Upper lobe of right lung (tissue), 1 donor: ENCODE data around the gene SPOCK1. TPM values are rescaled to one million over a fixed set of nuclear protein-coding genes. Genes with fewer than 3 reads are reported as not detected.

Experiments
- ATAC-seq: fragments of 200-7000 bp; cut with Tn5 transposase; one replicate; pipeline ENCODE4 v1.9.1; 2020; ENCODE audit warnings: mild to moderate bottlenecking, moderate library complexity
- DNase-seq: peaks from one replicate; pipeline ENCODE4 v3.0.0-alpha.2; 2020
- H3K27ac ChIP-seq: fragments of 200-600 bp; one replicate; pipeline ENCODE4 v1.8.0; 2022
- H3K27me3 ChIP-seq: fragments of 200-600 bp; one replicate; pipeline ENCODE4 v1.8.0; 2022; ENCODE audit warnings: mild to moderate bottlenecking
- H3K36me3 ChIP-seq: fragments of 200-600 bp; one replicate; pipeline ENCODE4 v1.8.0; 2022
- H3K4me1 ChIP-seq: fragments of 200-600 bp; one replicate; pipeline ENCODE4 v1.8.0; 2022
- H3K4me3 ChIP-seq: fragments of 200-600 bp; one replicate; pipeline ENCODE4 v1.8.0; 2022; ENCODE audit warnings: mild to moderate bottlenecking
- H3K9me3 ChIP-seq: fragments of 200-600 bp; one replicate; pipeline ENCODE4 v1.8.0; 2022
- CTCF ChIP-seq: fragments of 200-600 bp; IDR thresholded peaks from one replicate; pipeline ENCODE4 v1.8.0; 2022; ENCODE audit warnings: antibody characterized with exemption
- intact Hi-C: fragments of 100-400 bp; cut with DNase I; formaldehyde crosslinking; loops from one replicate; pipeline ENCODE4 v1.11.0; 2022
- total RNA-seq: library from RNA; stranded (reverse); fragmentation: NEBNext Ultra II Directional; extraction: Animal tissue kit (Norgen Biotek cat#: 25700); gene quantifications from one replicate; pipeline ENCODE4 v1.2.1, GENCODE V29; 2021
- donor health status: DM: no; HTN: yes; CAD: no; lungs with severe emphysema.

The SPOCK1 gene
- total RNA-seq, 1 donor from 2014 or later = 4.0 TPM

GRCh38 chr5:137172258-137172657, 326.9 kb downstream of the SPOCK1 start:
- no peak for DNase-seq
- Histone ChIP-seq H3K4me3 (no peak overlapping the region), H3K27ac (no peak overlapping the region), H3K36me3 (no peaks in the 10 kb centered on the region), H3K4me1 (no peaks in the 10 kb centered on the region), H3K27me3 (peaks cover 6% of the 10 kb centered on the region), H3K9me3 (no peaks in the 10 kb centered on the region)
- no peak for ATAC-seq
- TF ChIP-seq CTCF = no peak
- intact Hi-C loops = no loop called here

- Histone ChIP-seq H3K27me3 (no peaks in the 10 kb centered on the region), H3K27ac (no peak overlapping the region), H3K36me3 (no peaks in the 10 kb centered on the region), H3K4me1 (no peaks in the 10 kb centered on the region), H3K9me3 (no peaks in the 10 kb centered on the region), H3K4me3 (no peak overlapping the region)
- intact Hi-C loops = no loop called here
- TF ChIP-seq CTCF = no peak
- DNase-seq (no peak), ATAC-seq (no peak)
These were observed 331.9 kb downstream of the SPOCK1 start for GRCh38 chr5:137167187-137167586.

- no peak for ATAC-seq
- Histone ChIP-seq H3K4me1 (no peaks in the 10 kb centered on the region), H3K4me3 (no peak overlapping the region), H3K27me3 (no peaks in the 10 kb centered on the region), H3K9me3 (no peaks in the 10 kb centered on the region), H3K36me3 (no peaks in the 10 kb centered on the region), H3K27ac (no peak overlapping the region)
- intact Hi-C loops = no loop called here
- no peak for TF ChIP-seq CTCF
- DNase-seq = no peak
These were observed 334.2 kb downstream of the SPOCK1 start for GRCh38 chr5:137164961-137165360.

GRCh38 chr5:137164536-137164935, 334.6 kb downstream of the SPOCK1 start:
- Histone ChIP-seq H3K4me3 (no peak overlapping the region), H3K9me3 (no peaks in the 10 kb centered on the region), H3K27me3 (no peaks in the 10 kb centered on the region), H3K36me3 (no peaks in the 10 kb centered on the region), H3K4me1 (no peaks in the 10 kb centered on the region), H3K27ac (no peak overlapping the region)
- TF ChIP-seq CTCF = no peak
- DNase-seq (no peak), ATAC-seq (no peak)
- intact Hi-C loops = no loop called here

- ATAC-seq = no peak
- Histone ChIP-seq H3K4me3 (no peak overlapping the region), H3K9me3 (no peaks in the 10 kb centered on the region), H3K36me3 (no peaks in the 10 kb centered on the region), H3K4me1 (no peaks in the 10 kb centered on the region), H3K27me3 (no peaks in the 10 kb centered on the region), H3K27ac (no peak overlapping the region)
- no peak for DNase-seq
- no peak for TF ChIP-seq CTCF
- intact Hi-C loops = no loop called here
These were observed 340.4 kb downstream of the SPOCK1 start for GRCh38 chr5:137158691-137159090.

GRCh38 chr5:137156180-137156579, 342.9 kb downstream of the SPOCK1 start:
- Histone ChIP-seq H3K27me3 (no peaks in the 10 kb centered on the region), H3K4me3 (no peak overlapping the region), H3K9me3 (no peaks in the 10 kb centered on the region), H3K36me3 (no peaks in the 10 kb centered on the region), H3K27ac (no peak overlapping the region), H3K4me1 (no peaks in the 10 kb centered on the region)
- intact Hi-C loops = no loop called here
- TF ChIP-seq CTCF = no peak
- ATAC-seq = no peak
- DNase-seq = no peak
